AG09309 (cell line): Measurements from ENCODE around the gene FGF10.

Source experiments
- DNase-seq: peaks from one replicate; pipeline ENCODE4 v3.0.0-alpha.2; 2010; ENCODE audit warnings: low read depth
- H3K4me3 ChIP-seq: 2 replicates; pipeline ENCODE4 v1.5.1; 2011; ENCODE audit warnings: mild to moderate bottlenecking, low read depth, low read length, moderate library complexity; ENCODE audit not compliant: control insufficient read depth
- CTCF ChIP-seq: IDR thresholded peaks from 2 replicates; pipeline ENCODE4 v1.5.1; 2011; ENCODE audit warnings: mild to moderate bottlenecking, low read depth, low read length, inconsistent platforms; ENCODE audit not compliant: insufficient read depth, control insufficient read depth; ENCODE audit errors: missing control alignments

Gene FGF10

GRCh38 chr5:44275908-44276307, 113.3 kb downstream of the FGF10 start:
- DNase-seq: no peak
- no peak for TF ChIP-seq CTCF

GRCh38 chr5:44275329-44275728, 113.9 kb downstream of the FGF10 start:
- no peak for TF ChIP-seq CTCF
- no peak overlapping the region for H3K4me3 ChIP-seq
- DNase-seq: no peak

More at GRCh38 chr5:44275908-44276307, 113.3 kb downstream of the FGF10 start:
- no peak overlapping the region for H3K4me3 ChIP-seq

- no peak for DNase-seq
- TF ChIP-seq CTCF: no peak
- no peak overlapping the region for H3K4me3 ChIP-seq
These were observed 121.3 kb downstream of the FGF10 start for GRCh38 chr5:44267909-44268308.

- H3K4me3 ChIP-seq: no peak overlapping the region
- TF ChIP-seq CTCF: no peak
- no peak for DNase-seq
These were observed 122.2 kb downstream of the FGF10 start for GRCh38 chr5:44266882-44267576.

- no peak overlapping the region for H3K4me3 ChIP-seq
- DNase-seq: no peak
- no peak for TF ChIP-seq CTCF
These were observed 123.5 kb downstream of the FGF10 start for GRCh38 chr5:44265713-44266112.

GRCh38 chr5:44260793-44261192, 128.4 kb downstream of the FGF10 start:
- H3K4me3 ChIP-seq: no peak overlapping the region
- no peak for TF ChIP-seq CTCF
- DNase-seq: no peak

- DNase-seq: no peak
These were observed 131.4 kb downstream of the FGF10 start for GRCh38 chr5:44257653-44258365.

More at GRCh38 chr5:44257653-44258365, 131.4 kb downstream of the FGF10 start:
- TF ChIP-seq CTCF: no peak
- H3K4me3 ChIP-seq: no peak overlapping the region
